MM.1S (cell line): Measurements from ENCODE around the gene PRKCA.

ENCODE experiments used
- DNase-seq: peaks from one replicate; pipeline ENCODE4 v3.0.0-alpha.2; 2015
- H2AFZ ChIP-seq: fragments of 300-600 bp; sonication (generic); 2 replicates; pipeline ENCODE4 v1.6.0; 2016; ENCODE audit warnings: antibody characterized with exemption, low read length
- H3F3A ChIP-seq: fragments of 300-600 bp; sonication (generic); 2 replicates; pipeline ENCODE4 v1.6.1; 2016; ENCODE audit warnings: mild to moderate bottlenecking, antibody characterized with exemption, low read length, moderate library complexity, mixed read lengths; ENCODE audit not compliant: insufficient read depth
- H3K27ac ChIP-seq: fragments of 300-600 bp; sonication (generic); 2 replicates; pipeline ENCODE4 v1.5.1; 2016; ENCODE audit warnings: mild to moderate bottlenecking, low read length
- H3K27me3 ChIP-seq: fragments of 300-600 bp; sonication (generic); replicated peaks from 2 replicates; pipeline ENCODE4 v1.6.0; 2016; ENCODE audit warnings: low read length; ENCODE audit not compliant: insufficient read depth
- H3K36me3 ChIP-seq: fragments of 300-600 bp; sonication (generic); replicated peaks from 2 replicates; pipeline ENCODE4 v1.6.1; 2016; ENCODE audit warnings: mild to moderate bottlenecking, low read length, mixed read lengths; ENCODE audit not compliant: insufficient read depth
- H3K4me1 ChIP-seq: fragments of 300-600 bp; sonication (generic); 2 replicates; pipeline ENCODE4 v1.6.1; 2016; ENCODE audit warnings: low read length, mixed read lengths
- H3K4me2 ChIP-seq: fragments of 300-600 bp; sonication (generic); 2 replicates; pipeline ENCODE4 v1.6.0; 2016; ENCODE audit warnings: low read depth, low read length
- H3K4me3 ChIP-seq: fragments of 300-600 bp; sonication (generic); 2 replicates; pipeline ENCODE4 v1.5.1; 2016; ENCODE audit warnings: low read length, mixed read lengths
- H3K79me2 ChIP-seq: fragments of 300-600 bp; sonication (generic); 2 replicates; pipeline ENCODE4 v1.6.1; 2016; ENCODE audit warnings: mixed run types, low read length, mixed read lengths
- H3K9ac ChIP-seq: fragments of 300-600 bp; sonication (generic); 2 replicates; pipeline ENCODE4 v1.6.1; 2016; ENCODE audit warnings: low read length, mixed read lengths
- H3K9me2 ChIP-seq: fragments of 300-600 bp; sonication (generic); replicated peaks from 2 replicates; pipeline ENCODE4 v1.6.1; 2016; ENCODE audit warnings: mild to moderate bottlenecking, low read length, mixed read lengths; ENCODE audit not compliant: insufficient read depth
- H3K9me3 ChIP-seq: fragments of 300-600 bp; sonication (generic); replicated peaks from 2 replicates; pipeline ENCODE4 v1.6.1; 2016; ENCODE audit warnings: mild to moderate bottlenecking, low read length, mixed read lengths; ENCODE audit not compliant: insufficient read depth
- H4K20me1 ChIP-seq: fragments of 300-600 bp; sonication (generic); 2 replicates; pipeline ENCODE4 v1.6.1; 2016; ENCODE audit warnings: mild to moderate bottlenecking, low read length, moderate library complexity, mixed read lengths; ENCODE audit not compliant: insufficient read depth
- CTCF ChIP-seq: fragments of 300-600 bp; sonication (generic); IDR thresholded peaks from 2 replicates; pipeline ENCODE4 v1.5.1; 2016; ENCODE audit warnings: antibody characterized with exemption, low read length, mixed read lengths
- EZH2 ChIP-seq: fragments of 300-600 bp; sonication (generic); optimal IDR thresholded peaks from 2 replicates; pipeline ENCODE3; 2017; ENCODE audit warnings: low read depth, mild to moderate bottlenecking, antibody characterized with exemption, low read length, mixed read lengths
- EZH2phosphoT487 ChIP-seq: fragments of 300-600 bp; sonication (generic); IDR thresholded peaks from 2 replicates; pipeline ENCODE4 v1.6.1; 2018; ENCODE audit warnings: antibody characterized with exemption, low read length

The PRKCA gene

DNA sequence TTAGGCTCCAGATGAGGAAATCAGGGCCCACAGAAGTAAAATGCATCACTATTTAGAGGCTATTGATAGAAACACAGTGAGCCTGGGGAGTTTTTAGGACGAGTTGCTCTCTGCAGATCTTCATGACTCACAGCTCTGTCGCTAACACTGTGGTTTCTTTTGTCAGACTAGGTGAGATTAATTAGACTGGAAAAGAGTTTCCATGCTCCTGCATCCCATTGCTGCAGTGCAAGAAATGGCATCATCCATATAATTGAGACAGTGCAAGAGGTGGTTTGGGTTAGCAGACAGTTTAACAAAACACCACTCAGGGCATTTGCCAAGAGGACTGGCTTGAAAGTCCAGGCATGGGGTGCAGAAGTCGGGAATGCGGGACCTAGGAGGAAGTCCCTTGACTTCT, 333.7 kb downstream of the PRKCA start:
- TF ChIP-seq CTCF, result no peak
- TF ChIP-seq EZH2phosphoT487, result no peak
- no peak for TF ChIP-seq EZH2
- H3K9me3 ChIP-seq, result no peaks in the 10 kb centered on the region
- no peaks in the 10 kb centered on the region for H3K4me1 ChIP-seq
- H3K4me2 ChIP-seq, result no peak overlapping the region
- no peaks in the 10 kb centered on the region for H3K9me2 ChIP-seq
- H3K79me2 ChIP-seq, result no peaks in the 10 kb centered on the region
- no peaks in the 10 kb centered on the region for H3K27me3 ChIP-seq
- no peak overlapping the region for H3K4me3 ChIP-seq
- no peak overlapping the region for H3K27ac ChIP-seq
- no peak overlapping the region for H2AFZ ChIP-seq
- H4K20me1 ChIP-seq, result no peaks in the 10 kb centered on the region
- DNase-seq, result no peak
- no peaks in the 10 kb centered on the region for H3K36me3 ChIP-seq
- H3K9ac ChIP-seq, result no peak overlapping the region
- no peaks in the 10 kb centered on the region for H3F3A ChIP-seq

GRCh38 chr17:66637491-66637890, 335.1 kb downstream of the PRKCA start:
- Histone ChIP-seq H4K20me1 (no peaks in the 10 kb centered on the region), H3K36me3 (no peaks in the 10 kb centered on the region), H3K9me2 (no peaks in the 10 kb centered on the region), H3K9ac (no peak overlapping the region), H3K4me1 (no peaks in the 10 kb centered on the region), H3K4me2 (no peak overlapping the region), H3K79me2 (no peaks in the 10 kb centered on the region), H3F3A (no peaks in the 10 kb centered on the region), H3K27ac (no peak overlapping the region), H3K4me3 (no peak overlapping the region), H3K9me3 (no peaks in the 10 kb centered on the region), H2AFZ (no peak overlapping the region), H3K27me3 (no peaks in the 10 kb centered on the region)
- TF ChIP-seq EZH2phosphoT487 (no peak), EZH2 (no peak), CTCF (no peak)
- no peak for DNase-seq

DNA sequence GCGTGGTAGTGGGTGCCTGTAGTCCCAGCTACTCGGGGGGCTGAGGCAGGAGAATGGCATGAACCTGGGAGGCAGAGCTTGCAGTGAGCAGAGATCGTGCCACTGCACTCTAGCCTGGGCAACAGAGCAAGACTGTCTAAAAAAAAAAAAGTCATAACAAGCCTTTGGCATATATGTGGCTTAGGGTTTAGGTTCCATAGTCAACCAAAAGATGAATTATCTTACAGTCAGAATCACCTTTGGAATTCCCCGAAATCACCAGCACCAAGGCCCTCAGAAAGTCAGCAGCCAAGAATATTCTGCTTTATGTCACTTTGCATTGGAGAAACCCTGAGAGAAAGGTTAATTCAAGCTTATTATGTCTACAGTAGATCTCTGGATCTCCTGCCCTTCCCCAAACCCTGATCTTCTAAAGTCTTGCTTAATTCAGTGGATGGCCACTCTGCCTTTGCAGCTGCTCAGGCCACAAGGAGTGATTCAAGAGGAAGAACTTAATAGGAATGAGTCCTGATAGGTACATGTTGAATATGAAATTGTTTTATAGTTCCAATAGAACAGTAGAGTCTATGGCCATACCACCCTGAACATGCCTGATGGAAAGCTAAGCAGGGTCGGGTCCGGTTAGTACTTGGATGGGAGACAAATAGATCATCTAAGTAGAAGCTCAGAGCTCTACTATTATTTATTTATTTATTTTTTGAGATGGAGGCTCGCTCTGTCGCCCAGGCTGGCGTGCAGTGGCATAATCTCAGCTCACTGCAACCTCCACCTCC, 336.5 kb downstream of the PRKCA start:
- no peaks in the 10 kb centered on the region for H3K79me2 ChIP-seq

More for the DNA sequence above, 336.5 kb downstream of the PRKCA start:
- Histone ChIP-seq H3K4me2 (no peak overlapping the region), H3K27me3 (no peaks in the 10 kb centered on the region), H3K9ac (no peak overlapping the region), H3K4me1 (no peaks in the 10 kb centered on the region), H3K9me3 (no peaks in the 10 kb centered on the region), H4K20me1 (no peaks in the 10 kb centered on the region), H3K9me2 (no peaks in the 10 kb centered on the region), H2AFZ (no peak overlapping the region), H3K4me3 (no peak overlapping the region), H3K27ac (no peak overlapping the region), H3K36me3 (no peaks in the 10 kb centered on the region), H3F3A (no peaks in the 10 kb centered on the region)
- no peak for DNase-seq
- TF ChIP-seq EZH2 (no peak), CTCF (no peak), EZH2phosphoT487 (no peak)
